ENCODE measurements around the gene SPINT2. TPM values are rescaled to one million over a fixed set of nuclear protein-coding genes. Genes with fewer than 3 reads are reported as not detected.

The SPINT2 gene
- total RNA-seq, 2 experiments from 2014 or later = 36.7 to 77.2 TPM

DNA sequence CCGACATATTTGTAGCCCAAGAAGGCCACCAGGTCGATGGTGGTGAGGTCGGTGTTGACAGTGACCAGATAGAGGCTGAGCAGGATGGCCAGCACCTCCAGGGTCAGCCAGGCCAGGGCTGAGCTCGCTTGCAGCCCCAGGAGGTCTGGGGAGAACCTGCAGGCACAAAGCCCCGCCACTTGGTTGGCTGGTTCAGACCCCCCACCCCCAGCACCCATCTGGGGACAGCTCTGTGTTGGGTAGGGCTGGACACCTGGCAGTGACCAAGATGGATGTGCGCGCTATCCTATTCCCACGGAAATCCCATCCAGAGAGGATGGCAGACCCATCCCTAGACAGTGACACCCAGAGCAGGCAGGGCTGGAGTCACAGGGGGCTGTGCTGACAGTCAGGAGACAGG is 43.2 kb downstream of the SPINT2 start:
- intact Hi-C loops (cut with micrococcal nuclease; ENCODE audit: unreplicated experiment) = no loop called here
- H3K4me1 ChIP-seq (ENCODE audit: insufficient read depth, low read length, poor library complexity, severe bottlenecking) = no peaks in the 10 kb centered on the region
- BruUV-seq (replicated peaks) = no TSS peak
- H3K79me2 ChIP-seq (ENCODE audit: insufficient read depth, low read depth, low read length) = no peaks in the 10 kb centered on the region
- peaks cover 9% of the 10 kb centered on the region; the same call in 1 of the 2 replicates for H3K36me3 ChIP-seq (ENCODE audit: insufficient read depth, low read length)
- ChIA-PET CTCF (ENCODE audit: unreplicated experiment) (no interaction called here), POLR2A (no interaction called here)
- no peaks in the 10 kb centered on the region for H3K9me2 ChIP-seq (ENCODE audit: insufficient read depth, low read length)
- H3K9me3 ChIP-seq (ENCODE audit: low read length) = no peaks in the 10 kb centered on the region
- H2AFZ ChIP-seq (ENCODE audit: low read length) = no peak overlapping the region
- no peak for DNase-seq (ENCODE audit: low spot score)
- no peak overlapping the region for H3K4me3 ChIP-seq (ENCODE audit: low read depth, low read length, poor library complexity, severe bottlenecking)
- no peak overlapping the region for H3K4me2 ChIP-seq (ENCODE audit: low read length)
- TF ChIP-seq CTCF (conservative IDR thresholded peaks at IDR 0.05; ENCODE audit: low read length) (no peak), EZH2phosphoT487 (IDR thresholded peaks at IDR 0.05; ENCODE audit: borderline replicate concordance, low read depth, low read length) (no peak)
- H4K20me1 ChIP-seq (ENCODE audit: insufficient read depth, low read length) = no peaks in the 10 kb centered on the region
- no peak overlapping the region for H3K27ac ChIP-seq (ENCODE audit: low read depth, low read length, poor library complexity, severe bottlenecking)

DNA sequence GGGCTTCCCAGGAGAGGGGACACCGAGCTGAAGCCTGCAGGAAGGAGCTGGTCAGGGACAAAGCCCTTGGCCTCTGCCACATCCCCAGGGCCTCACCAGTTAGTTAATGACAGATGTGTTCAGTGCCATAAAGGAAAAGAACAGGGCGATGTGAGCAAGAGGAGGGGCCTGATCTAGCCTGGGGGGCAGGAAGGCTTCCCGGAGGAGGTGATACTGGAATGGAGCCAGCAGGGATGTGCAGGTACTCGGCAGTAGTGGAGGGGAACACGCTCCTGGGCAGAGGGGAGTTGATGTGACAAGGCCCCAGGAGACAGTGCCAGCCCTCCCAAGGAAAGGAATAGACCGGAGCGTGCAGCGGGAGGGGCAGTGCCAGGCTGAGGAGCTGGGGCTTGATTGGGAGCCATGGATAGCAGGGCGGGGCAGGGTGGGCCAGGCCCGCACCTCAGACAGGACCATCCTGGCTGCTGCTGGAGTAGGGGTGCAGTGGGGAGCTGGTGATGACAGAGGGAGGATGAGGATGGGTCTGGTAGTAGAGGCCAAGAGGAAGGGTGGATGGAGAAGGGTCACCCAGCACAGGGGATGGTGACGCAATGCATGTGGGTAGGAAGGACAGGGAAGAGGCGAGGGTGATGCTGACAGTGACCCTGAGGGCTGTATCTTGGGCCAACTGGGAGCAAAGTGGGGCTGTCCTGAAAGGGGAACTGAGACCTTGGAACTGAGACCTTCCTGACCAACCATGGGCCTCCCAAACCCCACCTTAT is 43.8 kb downstream of the SPINT2 start:
- Histone ChIP-seq H3K4me2 (ENCODE audit: low read length) (no peak overlapping the region), H3K79me2 (ENCODE audit: insufficient read depth, low read depth, low read length) (no peaks in the 10 kb centered on the region), H3K9me3 (ENCODE audit: low read length) (no peaks in the 10 kb centered on the region), H2AFZ (ENCODE audit: low read length) (no peak overlapping the region), H3K9me2 (ENCODE audit: insufficient read depth, low read length) (no peaks in the 10 kb centered on the region), H3K27ac (ENCODE audit: low read depth, low read length, poor library complexity, severe bottlenecking) (no peak overlapping the region), H3K36me3 (ENCODE audit: insufficient read depth, low read length) (peaks cover 9% of the 10 kb centered on the region; the same call in 1 of the 2 replicates), H4K20me1 (ENCODE audit: insufficient read depth, low read length) (no peaks in the 10 kb centered on the region), H3K4me3 (ENCODE audit: low read depth, low read length, poor library complexity, severe bottlenecking) (no peak overlapping the region), H3K4me1 (ENCODE audit: insufficient read depth, low read length, poor library complexity, severe bottlenecking) (no peaks in the 10 kb centered on the region)
- TF ChIP-seq CTCF (conservative IDR thresholded peaks at IDR 0.05; ENCODE audit: low read length) = no peak
- TF ChIP-seq EZH2phosphoT487 (IDR thresholded peaks at IDR 0.05; ENCODE audit: borderline replicate concordance, low read depth, low read length) = no peak
- no peak for DNase-seq (ENCODE audit: low spot score)
- ChIA-PET POLR2A (no interaction called here), CTCF (ENCODE audit: unreplicated experiment) (no interaction called here)
- intact Hi-C loops (cut with micrococcal nuclease; ENCODE audit: unreplicated experiment) = no loop called here
- no TSS peak for BruUV-seq (replicated peaks)

DNA sequence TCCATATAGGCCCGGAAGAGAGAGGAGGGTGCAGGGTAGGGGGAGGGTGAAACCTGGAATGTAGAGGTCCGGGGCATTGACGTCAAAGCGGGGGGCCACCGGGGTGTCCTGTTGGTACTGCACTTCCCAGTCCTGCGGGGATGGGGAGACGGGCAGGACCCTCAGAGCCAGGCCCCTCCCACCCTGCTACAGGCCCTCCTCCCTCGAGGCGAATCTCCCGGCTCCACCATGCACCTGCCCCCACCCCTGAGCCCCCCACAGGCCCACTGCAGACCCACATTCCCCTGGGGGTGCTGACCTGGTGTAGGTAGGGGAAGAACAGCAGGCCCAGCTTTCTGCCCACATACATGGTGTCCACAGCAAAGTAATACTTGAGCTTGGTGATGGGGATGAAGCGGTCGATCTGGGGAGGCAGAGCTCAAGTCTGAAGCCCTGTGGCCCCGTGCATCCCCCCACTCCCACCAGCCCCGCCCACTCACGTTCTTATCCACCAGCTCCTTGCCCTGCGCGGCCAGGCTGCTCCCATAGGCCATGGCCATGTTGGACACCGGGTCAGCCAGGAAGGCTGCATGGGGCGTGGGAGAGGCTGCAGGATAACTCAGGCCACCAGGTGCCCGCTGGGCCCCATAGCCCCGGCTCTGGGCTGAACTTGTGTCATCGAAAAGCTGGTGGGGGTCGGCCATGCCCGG is 44.7 kb downstream of the SPINT2 start:
- Histone ChIP-seq H3K27ac (ENCODE audit: low read depth, low read length, poor library complexity, severe bottlenecking) (no peak overlapping the region), H3K4me1 (ENCODE audit: insufficient read depth, low read length, poor library complexity, severe bottlenecking) (no peaks in the 10 kb centered on the region), H2AFZ (ENCODE audit: low read length) (no peak overlapping the region), H3K4me2 (ENCODE audit: low read length) (no peak overlapping the region), H3K9me3 (ENCODE audit: low read length) (no peaks in the 10 kb centered on the region), H4K20me1 (ENCODE audit: insufficient read depth, low read length) (no peaks in the 10 kb centered on the region), H3K9me2 (ENCODE audit: insufficient read depth, low read length) (no peaks in the 10 kb centered on the region), H3K36me3 (ENCODE audit: insufficient read depth, low read length) (peaks cover 9% of the 10 kb centered on the region; the same call in 1 of the 2 replicates), H3K79me2 (ENCODE audit: insufficient read depth, low read depth, low read length) (no peaks in the 10 kb centered on the region), H3K4me3 (ENCODE audit: low read depth, low read length, poor library complexity, severe bottlenecking) (no peak overlapping the region)
- POLR2A ChIA-PET = no interaction called here
- TF ChIP-seq EZH2phosphoT487 (IDR thresholded peaks at IDR 0.05; ENCODE audit: borderline replicate concordance, low read depth, low read length) (no peak), CTCF (conservative IDR thresholded peaks at IDR 0.05; ENCODE audit: low read length) (no peak)
- intact Hi-C loops (cut with micrococcal nuclease; ENCODE audit: unreplicated experiment) = no loop called here
- CTCF ChIA-PET (ENCODE audit: unreplicated experiment) = no interaction called here
- no TSS peak for BruUV-seq (replicated peaks)
- no peak for DNase-seq (ENCODE audit: low spot score)
